Measurements from ENCODE around the gene ANKRD40CL.
A peak's percentile ranks its signal among the peaks of the same experiment; 100 is the strongest.

ANKRD40CL gene

DNA sequence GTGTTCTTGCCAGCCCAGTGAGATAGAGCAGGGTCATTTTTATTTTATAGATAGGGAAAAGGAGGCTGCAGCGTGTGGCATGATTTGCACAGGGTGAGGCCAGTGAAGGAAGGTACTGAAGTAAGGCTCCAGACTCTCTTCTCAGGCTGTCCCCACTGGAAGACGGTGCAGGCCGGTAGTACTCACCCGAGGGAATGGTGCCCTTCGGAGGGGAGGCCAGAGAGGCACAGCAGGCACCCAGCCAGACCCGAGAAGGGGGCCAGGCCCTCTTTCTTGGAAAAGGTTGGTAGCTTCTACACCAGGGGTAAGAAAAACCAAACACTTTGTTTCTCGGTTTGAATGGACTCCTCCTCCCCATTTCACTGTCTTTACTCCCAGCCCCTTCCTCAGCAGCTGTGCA is 288 bp downstream of the ANKRD40CL start:
- in situ Hi-C loops (cut with MboI; ENCODE audit: low sequenced_read_pairs, unreplicated experiment) = no loop called here
- TF ChIP-seq, protein P1, sequence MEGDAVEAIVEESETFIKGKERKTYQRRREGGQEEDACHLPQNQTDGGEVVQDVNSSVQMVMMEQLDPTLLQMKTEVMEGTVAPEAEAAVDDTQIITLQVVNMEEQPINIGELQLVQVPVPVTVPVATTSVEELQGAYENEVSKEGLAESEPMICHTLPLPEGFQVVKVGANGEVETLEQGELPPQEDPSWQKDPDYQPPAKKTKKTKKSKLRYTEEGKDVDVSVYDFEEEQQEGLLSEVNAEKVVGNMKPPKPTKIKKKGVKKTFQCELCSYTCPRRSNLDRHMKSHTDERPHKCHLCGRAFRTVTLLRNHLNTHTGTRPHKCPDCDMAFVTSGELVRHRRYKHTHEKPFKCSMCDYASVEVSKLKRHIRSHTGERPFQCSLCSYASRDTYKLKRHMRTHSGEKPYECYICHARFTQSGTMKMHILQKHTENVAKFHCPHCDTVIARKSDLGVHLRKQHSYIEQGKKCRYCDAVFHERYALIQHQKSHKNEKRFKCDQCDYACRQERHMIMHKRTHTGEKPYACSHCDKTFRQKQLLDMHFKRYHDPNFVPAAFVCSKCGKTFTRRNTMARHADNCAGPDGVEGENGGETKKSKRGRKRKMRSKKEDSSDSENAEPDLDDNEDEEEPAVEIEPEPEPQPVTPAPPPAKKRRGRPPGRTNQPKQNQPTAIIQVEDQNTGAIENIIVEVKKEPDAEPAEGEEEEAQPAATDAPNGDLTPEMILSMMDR (IDR thresholded peaks at IDR 0.05; ENCODE audit: borderline replicate concordance, control extremely low read depth, extremely low read depth, insufficient read depth, missing control alignments) = no peak

GRCh38 chr17:50766222-50767023 is 895 bp downstream of the ANKRD40CL start:
- TF ChIP-seq, protein P1 (IDR thresholded peaks at IDR 0.05; ENCODE audit: borderline replicate concordance, control extremely low read depth, extremely low read depth, insufficient read depth, missing control alignments) = no peak
- in situ Hi-C loops (cut with MboI; ENCODE audit: low sequenced_read_pairs, unreplicated experiment) = no loop called here
- DNase-seq (ENCODE audit: low spot score) = peak; percentile 6

More for the DNA sequence above, 288 bp downstream of the ANKRD40CL start:
- peak; percentile 4 for DNase-seq (ENCODE audit: low spot score)

DNA sequence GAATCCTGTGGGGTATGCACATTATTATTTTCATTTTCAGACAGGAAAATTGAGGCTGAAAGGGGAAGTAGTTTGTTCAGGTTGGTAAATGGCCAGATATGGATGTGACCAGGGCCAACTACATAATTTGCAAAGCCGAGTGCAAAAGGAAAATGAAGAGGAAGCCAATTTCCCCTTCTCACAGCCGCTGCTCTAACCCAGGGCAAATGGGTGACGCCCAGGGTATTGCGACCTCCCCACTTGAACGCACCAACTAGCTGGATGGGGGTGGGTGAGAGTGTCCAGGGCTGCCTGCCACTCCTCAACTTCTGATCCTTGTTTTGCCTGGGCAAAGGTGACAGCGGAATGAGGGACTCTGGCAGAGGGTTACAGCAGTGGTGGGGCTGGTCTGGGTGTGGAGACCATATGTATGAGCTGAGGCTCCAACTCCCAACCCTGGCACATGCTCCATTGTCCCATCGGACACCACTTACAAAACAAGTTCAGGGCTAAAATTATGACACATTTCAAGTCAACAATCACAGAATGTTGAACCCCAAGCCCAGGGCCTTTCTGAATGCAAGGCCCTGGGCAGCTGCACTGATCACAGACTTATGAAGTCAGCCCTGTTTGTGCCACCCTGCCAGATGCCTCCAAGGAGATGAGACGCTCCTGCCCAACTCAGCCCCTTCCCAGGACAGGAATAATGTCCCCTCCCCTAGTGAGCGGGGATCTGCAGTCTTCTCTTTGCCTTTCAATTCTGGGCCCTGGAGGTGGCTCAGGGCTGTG is 1.7 kb downstream of the ANKRD40CL start:
- DNase-seq (ENCODE audit: low spot score) = peak; percentile 52

DNA sequence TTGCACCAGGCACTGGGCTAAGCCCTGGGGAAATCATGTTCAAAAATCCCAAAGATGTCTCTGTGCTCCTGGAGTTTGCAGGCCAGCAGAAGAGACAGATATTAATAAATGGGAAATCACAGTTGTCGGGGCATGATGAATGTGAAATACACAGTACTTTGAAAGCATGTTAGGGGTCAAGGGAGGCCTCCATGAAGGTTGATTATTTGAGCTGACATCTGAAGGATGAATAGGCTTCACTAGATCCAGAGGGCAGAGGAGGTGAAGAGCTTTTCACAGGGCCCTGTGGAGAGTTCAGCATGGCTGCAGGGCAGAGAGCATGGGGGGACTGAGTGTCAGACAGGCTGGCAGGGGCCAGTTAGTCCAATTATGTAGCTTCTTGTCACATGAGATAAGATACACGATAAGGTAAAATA is 2.6 kb downstream of the ANKRD40CL start:
- in situ Hi-C loops (cut with MboI; ENCODE audit: low sequenced_read_pairs, unreplicated experiment) = no loop called here
- TF ChIP-seq, protein P1 (IDR thresholded peaks at IDR 0.05; ENCODE audit: borderline replicate concordance, control extremely low read depth, extremely low read depth, insufficient read depth, missing control alignments) = no peak
- DNase-seq (ENCODE audit: low spot score) = peak; percentile 9

More for the DNA sequence above, 1.7 kb downstream of the ANKRD40CL start:
- TF ChIP-seq, protein P1 (IDR thresholded peaks at IDR 0.05; ENCODE audit: borderline replicate concordance, control extremely low read depth, extremely low read depth, insufficient read depth, missing control alignments) = no peak
- in situ Hi-C loops (cut with MboI; ENCODE audit: low sequenced_read_pairs, unreplicated experiment) = no loop called here

GRCh38 chr17:50763716-50764475 is 3.4 kb downstream of the ANKRD40CL start:
- TF ChIP-seq, protein P1 (IDR thresholded peaks at IDR 0.05; ENCODE audit: borderline replicate concordance, control extremely low read depth, extremely low read depth, insufficient read depth, missing control alignments) = no peak
- DNase-seq (ENCODE audit: low spot score) = no peak
- in situ Hi-C loops (cut with MboI; ENCODE audit: low sequenced_read_pairs, unreplicated experiment) = no loop called here

DNA sequence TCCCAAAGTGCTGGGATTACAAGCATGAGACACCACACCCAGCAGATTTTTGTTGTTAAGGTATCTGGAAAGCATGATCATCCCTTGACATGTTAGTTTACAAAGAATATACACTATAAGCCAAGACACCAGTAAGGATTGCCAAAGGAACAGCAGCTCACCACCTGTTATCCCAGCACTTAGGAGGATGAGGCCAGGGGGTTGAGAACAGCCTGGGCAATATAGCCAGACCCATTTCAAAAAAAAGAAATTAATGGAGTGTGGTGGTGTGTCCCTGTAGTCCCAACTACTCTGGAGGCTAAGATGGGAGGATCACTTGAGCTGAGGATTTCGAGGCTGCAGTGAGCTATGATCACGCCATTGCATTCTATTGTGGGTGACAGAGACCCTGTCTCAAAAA is 5.1 kb downstream of the ANKRD40CL start:
- TF ChIP-seq, protein P1 (IDR thresholded peaks at IDR 0.05; ENCODE audit: borderline replicate concordance, control extremely low read depth, extremely low read depth, insufficient read depth, missing control alignments) = no peak
- in situ Hi-C loops (cut with MboI; ENCODE audit: low sequenced_read_pairs, unreplicated experiment) = no loop called here
- no peak for DNase-seq (ENCODE audit: low spot score)

Data from GM13976 (cell line).